NT2/D1 (cell line): Measurements from ENCODE around the gene ADORA1.

Experiments
- DNase-seq: peaks from one replicate; pipeline ENCODE4 v3.0.0-alpha.2; 2011; ENCODE audit warnings: low read depth, low spot score
- H3K27me3 ChIP-seq: 2 replicates; pipeline ENCODE4 v1.6.0; 2011; ENCODE audit warnings: mild to moderate bottlenecking; ENCODE audit not compliant: insufficient read length, insufficient read depth
- H3K36me3 ChIP-seq: 2 replicates; pipeline ENCODE4 v1.6.1; 2011; ENCODE audit warnings: mild to moderate bottlenecking, low read length, mixed read lengths; ENCODE audit not compliant: insufficient read depth, insufficient read length
- H3K4me1 ChIP-seq: 2 replicates; pipeline ENCODE4 v1.5.1; 2011; ENCODE audit not compliant: insufficient read depth, insufficient read length
- H3K4me3 ChIP-seq: 2 replicates; pipeline ENCODE4 v1.5.1; 2011; ENCODE audit warnings: low read depth; ENCODE audit not compliant: insufficient read length
- H3K9ac ChIP-seq: 2 replicates; pipeline ENCODE4 v1.6.0; 2011; ENCODE audit warnings: low read depth; ENCODE audit not compliant: insufficient read length
- H3K9me3 ChIP-seq: 2 replicates; pipeline ENCODE4 v1.5.1; 2011; ENCODE audit warnings: mild to moderate bottlenecking, low read length; ENCODE audit not compliant: insufficient read depth
- SUZ12 ChIP-seq: IDR thresholded peaks from 2 replicates; pipeline ENCODE4 v1.6.1; 2011; ENCODE audit not compliant: insufficient read length, insufficient read depth; ENCODE audit errors: extremely low read depth
- YY1 ChIP-seq: IDR thresholded peaks from 2 replicates; pipeline ENCODE4 v1.6.1; 2011; ENCODE audit not compliant: insufficient read length, insufficient read depth
- ZNF274 ChIP-seq: IDR thresholded peaks from 2 replicates; pipeline ENCODE4 v1.6.1; 2011; ENCODE audit warnings: mild to moderate bottlenecking, low read depth, low read length

ADORA1 gene

DNA sequence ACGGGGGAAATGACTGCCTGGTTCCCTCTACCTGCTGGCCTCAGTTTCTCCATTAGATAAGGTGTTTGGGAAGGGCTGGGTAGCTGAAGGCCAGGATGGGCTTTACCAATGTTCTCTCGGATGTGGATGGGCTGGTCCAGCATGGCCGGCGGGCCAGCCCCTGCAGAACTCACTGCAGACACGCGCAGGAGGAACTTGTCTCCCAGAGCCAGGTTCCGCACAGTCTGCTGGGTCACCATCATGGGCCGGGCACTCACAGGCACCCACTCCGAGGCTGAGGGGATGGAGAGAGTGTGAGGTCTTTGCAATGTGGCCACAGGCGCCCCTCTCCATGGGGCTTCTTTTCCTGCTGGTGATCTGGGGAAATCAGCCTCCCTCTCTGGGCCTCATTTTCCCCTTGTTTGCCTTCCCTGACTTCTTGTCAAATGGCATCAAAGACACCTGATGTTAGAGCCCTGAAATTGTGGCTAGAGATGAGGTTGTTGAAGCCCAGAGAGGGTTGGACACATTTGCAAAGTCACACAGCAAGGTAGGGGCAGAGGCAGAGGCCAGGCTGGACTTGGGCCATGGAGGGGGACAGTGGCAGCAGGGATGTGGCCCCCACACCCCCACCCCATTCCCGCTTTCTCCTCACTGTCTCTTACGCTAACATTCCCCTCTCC lies 46.9 kb downstream of the ADORA1 start:
- Histone ChIP-seq H3K36me3 (peaks cover 4% of the 10 kb centered on the region), H3K9me3 (no peaks in the 10 kb centered on the region), H3K27me3 (no peaks in the 10 kb centered on the region), H3K4me3 (no peak overlapping the region), H3K4me1 (peaks cover 40% of the 10 kb centered on the region), H3K9ac (no peak overlapping the region)
- no peak for DNase-seq
- TF ChIP-seq ZNF274 (no peak), YY1 (no peak), SUZ12 (no peak)

- Histone ChIP-seq H3K9me3 (no peaks in the 10 kb centered on the region), H3K36me3 (peaks cover 2% of the 10 kb centered on the region), H3K4me3 (no peak within 1 kb of the TSS), H3K9ac (no peak within 1 kb of the TSS), H3K27me3 (no peaks in the 10 kb centered on the region), H3K4me1 (peaks cover 44% of the 10 kb centered on the region)
- no peak for TF ChIP-seq SUZ12
- no peak for TF ChIP-seq ZNF274
- no peak for TF ChIP-seq YY1
- no peak for DNase-seq
Observed at GRCh38 chr1:203175237-203175826, 47.8 kb downstream of the ADORA1 start, which contains the start of gene MYBPH. MYBPH (minus strand) TSS chr1:203175826; CDS start chr1:203175755, 71 bp downstream.

DNA sequence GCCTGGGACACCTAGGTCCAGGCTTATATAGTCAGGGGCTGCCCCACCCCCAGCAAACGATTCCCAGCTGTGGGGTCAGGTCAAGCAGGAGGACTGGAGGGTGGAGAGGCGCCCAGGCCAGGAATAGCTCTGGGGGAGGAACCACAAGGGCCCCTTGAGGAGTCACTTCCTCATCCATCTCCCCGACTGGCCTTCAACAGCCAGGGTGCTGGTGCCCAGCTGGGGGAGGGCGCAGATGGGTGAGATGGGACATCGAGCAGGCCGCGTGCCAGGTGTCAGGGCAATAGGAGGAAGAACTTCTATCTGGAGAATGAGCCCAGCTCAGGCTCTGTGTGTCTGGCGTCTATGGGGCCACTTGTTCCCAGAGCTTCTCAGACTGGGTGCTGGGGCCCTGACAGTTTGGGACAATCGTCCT lies 48.3 kb downstream of the ADORA1 start:
- H3K36me3 ChIP-seq: no peaks in the 10 kb centered on the region
- TF ChIP-seq SUZ12 (no peak), ZNF274 (no peak), YY1 (no peak)
- H3K9me3 ChIP-seq: no peaks in the 10 kb centered on the region
- H3K9ac ChIP-seq: no peak overlapping the region
- peaks cover 42% of the 10 kb centered on the region for H3K4me1 ChIP-seq
- no peaks in the 10 kb centered on the region for H3K27me3 ChIP-seq
- no peak overlapping the region for H3K4me3 ChIP-seq
- DNase-seq: no peak

DNA sequence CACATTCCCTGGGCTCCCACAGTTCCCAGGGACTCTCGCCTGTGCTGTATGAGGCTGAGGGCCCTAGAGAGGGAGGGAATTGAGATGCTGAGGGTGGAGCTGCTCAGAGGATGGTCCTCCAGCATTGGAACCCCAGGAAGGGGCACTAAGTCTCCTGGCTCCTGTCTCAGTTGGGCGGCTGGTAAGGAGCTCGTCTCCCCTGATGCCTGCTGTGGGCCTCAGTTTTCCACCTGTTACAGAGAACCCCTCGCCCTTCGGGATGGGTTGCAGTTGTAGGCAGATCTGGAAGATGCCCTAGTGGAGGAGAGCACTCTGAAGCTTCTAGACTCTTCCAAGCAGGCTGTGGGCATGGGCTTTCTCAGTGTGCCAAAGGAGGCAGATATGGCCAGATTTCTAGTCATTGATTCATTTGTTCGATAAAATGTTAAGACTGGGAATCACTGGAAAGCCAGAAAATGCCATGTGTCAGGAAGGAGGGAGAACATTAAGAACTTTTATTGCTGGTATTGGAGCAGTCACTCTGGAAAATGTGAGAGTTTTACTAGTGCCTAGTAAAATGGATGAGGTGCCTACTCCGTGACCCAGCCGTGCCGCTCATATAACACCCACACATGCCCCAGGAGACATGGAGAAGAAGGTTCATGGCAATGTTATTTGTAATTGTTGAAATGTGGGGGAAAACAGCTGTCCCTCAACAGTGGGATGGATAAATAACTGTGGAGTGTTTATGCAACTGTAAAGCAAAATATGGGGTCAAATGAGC lies 48.9 kb downstream of the ADORA1 start:
- H3K36me3 ChIP-seq: no peaks in the 10 kb centered on the region
- H3K4me1 ChIP-seq: peaks cover 42% of the 10 kb centered on the region
- H3K27me3 ChIP-seq: no peaks in the 10 kb centered on the region
- no peaks in the 10 kb centered on the region for H3K9me3 ChIP-seq
- DNase-seq: no peak
- TF ChIP-seq SUZ12 (no peak), YY1 (no peak), ZNF274 (no peak)
- no peak overlapping the region for H3K4me3 ChIP-seq
- no peak overlapping the region for H3K9ac ChIP-seq

- Histone ChIP-seq H3K4me3 (no peak overlapping the region), H3K36me3 (no peaks in the 10 kb centered on the region), H3K4me1 (peaks cover 42% of the 10 kb centered on the region), H3K9me3 (no peaks in the 10 kb centered on the region), H3K9ac (peak overlapping the region; percentile 57), H3K27me3 (no peaks in the 10 kb centered on the region)
- no peak for DNase-seq
- no peak for TF ChIP-seq SUZ12
- no peak for TF ChIP-seq ZNF274
Observed at GRCh38 chr1:203177036-203177405, 49.5 kb downstream of the ADORA1 start.

DNA sequence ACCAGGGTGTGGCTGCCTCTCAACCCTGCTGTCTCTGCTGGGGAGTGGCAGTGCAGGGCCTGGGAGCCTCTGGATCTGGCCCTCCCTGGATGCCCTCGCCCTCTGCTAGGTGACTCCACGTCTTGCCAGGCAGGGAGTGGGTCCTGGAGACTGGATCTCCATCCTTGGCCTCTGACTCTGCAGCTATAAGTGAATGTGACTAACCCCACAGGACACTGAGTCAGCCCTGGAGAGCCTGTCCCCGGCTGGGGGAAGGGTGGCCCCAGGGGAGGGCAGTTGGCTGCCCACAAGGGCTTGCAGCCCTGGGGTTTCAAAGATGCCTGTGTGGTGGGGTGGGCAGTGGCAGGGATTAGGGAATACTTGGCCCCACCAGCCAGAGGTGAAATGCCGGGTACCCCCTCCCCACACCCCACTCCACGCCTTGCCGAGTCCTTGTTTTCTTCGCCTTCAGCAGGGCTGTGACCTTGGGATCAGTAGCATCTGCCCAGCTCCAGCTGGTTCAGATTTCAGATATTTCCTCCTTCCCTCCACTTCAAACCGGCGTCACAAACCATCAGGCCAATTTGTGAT lies 50.0 kb downstream of the ADORA1 start:
- no peaks in the 10 kb centered on the region for H3K27me3 ChIP-seq
- H3K4me3 ChIP-seq: no peak overlapping the region
- H3K9me3 ChIP-seq: no peaks in the 10 kb centered on the region
- peak overlapping the region; percentile 57 for H3K9ac ChIP-seq
- no peak for DNase-seq
- H3K4me1 ChIP-seq: peaks cover 42% of the 10 kb centered on the region
- H3K36me3 ChIP-seq: no peaks in the 10 kb centered on the region
- no peak for TF ChIP-seq YY1
- no peak for TF ChIP-seq SUZ12
- TF ChIP-seq ZNF274: no peak

DNA sequence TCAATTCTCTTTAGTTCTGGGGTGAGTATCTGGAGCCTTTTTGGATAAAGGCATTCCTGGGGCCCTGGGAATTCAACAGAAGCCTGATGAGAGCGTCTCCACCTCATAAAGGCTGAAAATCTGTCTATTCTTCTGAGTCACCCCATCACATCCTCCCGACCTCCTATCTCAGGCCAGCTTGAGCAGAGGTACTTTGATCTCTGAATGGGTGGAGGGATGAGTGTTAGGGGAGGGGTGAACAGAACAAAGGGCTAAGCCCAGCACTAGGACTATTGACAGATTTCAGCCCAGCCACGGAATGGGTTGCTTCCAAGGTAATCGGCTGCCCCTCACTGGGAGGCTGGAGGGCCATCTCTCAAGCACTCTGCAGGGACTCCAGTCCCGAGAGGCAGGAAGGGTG lies 50.6 kb downstream of the ADORA1 start:
- peaks cover 37% of the 10 kb centered on the region for H3K4me1 ChIP-seq
- H3K27me3 ChIP-seq: no peaks in the 10 kb centered on the region
- H3K9me3 ChIP-seq: no peaks in the 10 kb centered on the region
- H3K9ac ChIP-seq: no peak overlapping the region
- DNase-seq: peak; percentile 95
- no peaks in the 10 kb centered on the region for H3K36me3 ChIP-seq
- no peak for TF ChIP-seq YY1
- TF ChIP-seq ZNF274: no peak
- TF ChIP-seq SUZ12: no peak
- H3K4me3 ChIP-seq: no peak overlapping the region
